ENCODE measurements around the gene ABI3. TPM values are rescaled to one million over a fixed set of nuclear protein-coding genes. Genes with fewer than 3 reads are reported as not detected.

ABI3 gene
- total RNA-seq, 1 experiment from 2014 or later: not detected

DNA sequence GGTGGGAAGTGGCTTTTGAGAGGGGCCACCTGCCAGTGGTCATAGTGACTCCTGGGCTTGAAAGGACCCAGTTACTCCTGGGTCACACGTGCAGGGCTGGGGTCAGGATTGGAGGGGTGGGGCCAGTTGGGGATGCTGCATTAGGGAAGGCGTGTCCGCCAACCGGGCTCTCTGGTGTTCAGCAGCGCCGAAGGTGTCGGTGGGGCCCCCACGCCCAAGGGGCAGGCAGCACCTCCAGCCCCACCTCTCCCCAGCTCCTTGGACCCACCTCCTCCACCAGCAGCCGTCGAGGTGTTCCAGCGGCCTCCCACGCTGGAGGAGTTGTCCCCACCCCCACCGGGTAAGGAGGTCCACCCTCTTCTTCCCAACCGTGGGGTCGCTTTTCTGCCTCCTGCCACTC, 9.5 kb downstream of the ABI3 start:
- H3K9me3 ChIP-seq (ENCODE audit: low read length): no peaks in the 10 kb centered on the region
- H3K9me2 ChIP-seq (replicated peaks; ENCODE audit: low read length): no peaks in the 10 kb centered on the region
- H3K4me2 ChIP-seq (ENCODE audit: low read length): no peak overlapping the region
- CTCF ChIA-PET: no interaction called here
- intact Hi-C loops (cut with micrococcal nuclease): no loop called here
- H3K9ac ChIP-seq (ENCODE audit: low read length): no peak overlapping the region
- DNase-seq (no peak), ATAC-seq (no peak)
- no peak overlapping the region for H2AFZ ChIP-seq (ENCODE audit: low read length)
- H4K20me1 ChIP-seq (ENCODE audit: low read length): no peaks in the 10 kb centered on the region
- H3K4me3 ChIP-seq (ENCODE audit: low read length): no peak overlapping the region
- H3K4me1 ChIP-seq (ENCODE audit: insufficient read depth, low read length): no peaks in the 10 kb centered on the region; the same call in 1 of the 2 replicates
- no peaks in the 10 kb centered on the region for H3K36me3 ChIP-seq (ENCODE audit: low read depth, low read length)
- POLR2A ChIA-PET (ENCODE audit: unreplicated experiment): no interaction called here
- TF ChIP-seq CTCF (conservative IDR thresholded peaks at IDR 0.05; ENCODE audit: low read depth, low read length) (no peak), EZH2phosphoT487 (IDR thresholded peaks at IDR 0.05; ENCODE audit: borderline replicate concordance, low read length) (no peak), EZH2 (IDR thresholded peaks at IDR 0.05; ENCODE audit: low read length, unreplicated experiment) (no peak)
- H3K27ac ChIP-seq (ENCODE audit: low read length): no peak overlapping the region
- H3K27me3 ChIP-seq (ENCODE audit: low read length): peaks cover 18% of the 10 kb centered on the region
- H3K79me2 ChIP-seq (ENCODE audit: low read length): no peaks in the 10 kb centered on the region
- no peaks in the 10 kb centered on the region for H3F3A ChIP-seq (ENCODE audit: low read length, unreplicated experiment)
- BruUV-seq (replicated peaks): no TSS peak

- H3K9ac ChIP-seq (ENCODE audit: low read length): no peak overlapping the region
- TF ChIP-seq EZH2 (IDR thresholded peaks at IDR 0.05; ENCODE audit: low read length, unreplicated experiment) (no peak), CTCF (conservative IDR thresholded peaks at IDR 0.05; ENCODE audit: low read depth, low read length) (no peak), EZH2phosphoT487 (IDR thresholded peaks at IDR 0.05; ENCODE audit: borderline replicate concordance, low read length) (no peak)
- H3K9me3 ChIP-seq (ENCODE audit: low read length): no peaks in the 10 kb centered on the region
- no peaks in the 10 kb centered on the region for H4K20me1 ChIP-seq (ENCODE audit: low read length)
- no peaks in the 10 kb centered on the region for H3F3A ChIP-seq (ENCODE audit: low read length, unreplicated experiment)
- ChIA-PET CTCF (interaction anchor here (0.6 kb wide), 1 partner anchor 25 kb away, joined by 4 read pairs; no protein-coding TSS in a partner anchor), POLR2A (ENCODE audit: unreplicated experiment) (no interaction called here)
- no peak overlapping the region; the same call in 1 of the 2 replicates for H3K4me3 ChIP-seq (ENCODE audit: low read length)
- H3K4me2 ChIP-seq (ENCODE audit: low read length): peak overlapping the region; percentile 55
- no peak overlapping the region for H3K27ac ChIP-seq (ENCODE audit: low read length)
- intact Hi-C loops (cut with micrococcal nuclease): no loop called here
- peaks cover 4% of the 10 kb centered on the region; the same call in 1 of the 2 replicates for H3K4me1 ChIP-seq (ENCODE audit: insufficient read depth, low read length)
- ATAC-seq (no peak), DNase-seq (no peak)
- H2AFZ ChIP-seq (ENCODE audit: low read length): 0 out of 2 replicates have a peak overlapping the region, but pooled peaks have one; percentile 20
- no peaks in the 10 kb centered on the region for H3K9me2 ChIP-seq (replicated peaks; ENCODE audit: low read length)
- no peaks in the 10 kb centered on the region for H3K36me3 ChIP-seq (ENCODE audit: low read depth, low read length)
- H3K79me2 ChIP-seq (ENCODE audit: low read length): no peaks in the 10 kb centered on the region
- no TSS peak for BruUV-seq (replicated peaks)
- H3K27me3 ChIP-seq (ENCODE audit: low read length): peaks cover 24% of the 10 kb centered on the region
Observed at GRCh38 chr17:49223168-49223516, 12.6 kb downstream of the ABI3 start.

DNA sequence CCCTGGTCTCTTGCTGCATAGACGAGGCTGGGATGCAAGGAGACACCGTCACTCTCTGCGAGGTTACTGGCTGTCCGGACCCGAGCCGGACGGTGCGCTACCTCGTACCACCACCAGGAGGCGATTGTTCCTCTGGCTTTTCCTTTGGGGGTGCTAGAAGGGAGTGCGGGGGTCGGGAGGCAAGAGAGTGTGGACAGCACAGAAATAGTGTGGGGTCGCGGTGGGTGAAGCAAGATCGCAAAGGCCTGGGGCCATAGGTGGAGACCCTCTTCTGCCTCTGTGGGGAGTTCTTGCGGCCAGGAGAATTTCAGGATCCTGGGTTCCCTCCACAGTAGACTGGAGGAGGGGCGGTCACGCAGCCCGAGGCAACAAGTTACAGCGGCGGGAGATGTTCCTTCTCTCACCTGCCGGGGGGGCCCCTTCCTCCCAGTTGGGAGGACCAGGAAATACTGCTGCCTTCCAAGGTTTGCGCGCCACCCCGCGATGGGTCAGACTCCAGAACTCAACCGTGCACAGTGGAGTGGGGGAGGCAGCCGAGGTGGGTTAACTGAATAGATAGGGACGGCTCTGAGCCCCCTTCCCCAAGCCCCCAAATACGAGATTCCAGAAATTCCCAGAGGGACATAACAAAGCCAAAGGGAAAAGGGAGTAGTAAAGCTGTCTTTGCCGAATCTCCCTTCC, 13.2 kb downstream of the ABI3 start:
- Histone ChIP-seq H3K4me2 (ENCODE audit: low read length) (peak overlapping the region; percentile 55), H3K4me3 (ENCODE audit: low read length) (peak overlapping the region; percentile 36; the same call in 1 of the 2 replicates), H4K20me1 (ENCODE audit: low read length) (no peaks in the 10 kb centered on the region), H3F3A (ENCODE audit: low read length, unreplicated experiment) (no peaks in the 10 kb centered on the region), H2AFZ (ENCODE audit: low read length) (peak overlapping the region; percentile 20; the same call in 1 of the 2 replicates), H3K36me3 (ENCODE audit: low read depth, low read length) (no peaks in the 10 kb centered on the region), H3K9me2 (replicated peaks; ENCODE audit: low read length) (no peaks in the 10 kb centered on the region), H3K79me2 (ENCODE audit: low read length) (no peaks in the 10 kb centered on the region), H3K27me3 (ENCODE audit: low read length) (peaks cover 24% of the 10 kb centered on the region), H3K27ac (ENCODE audit: low read length) (no peak overlapping the region), H3K9me3 (ENCODE audit: low read length) (no peaks in the 10 kb centered on the region), H3K4me1 (ENCODE audit: insufficient read depth, low read length) (peaks cover 4% of the 10 kb centered on the region; the same call in 1 of the 2 replicates), H3K9ac (ENCODE audit: low read length) (no peak overlapping the region)
- ATAC-seq (peak; percentile 47), DNase-seq (peak; percentile 60)
- no peak for TF ChIP-seq EZH2 (IDR thresholded peaks at IDR 0.05; ENCODE audit: low read length, unreplicated experiment)
- peak; percentile 95 for TF ChIP-seq CTCF (conservative IDR thresholded peaks at IDR 0.05; ENCODE audit: low read depth, low read length)
- intact Hi-C loops (cut with micrococcal nuclease): no loop called here
- CTCF ChIA-PET: no interaction called here
- no TSS peak for BruUV-seq (replicated peaks)
- POLR2A ChIA-PET (ENCODE audit: unreplicated experiment): no interaction called here

Measured in PC-3 (cell line).